Activated CD8-positive, alpha-beta memory T cell treated with anti-CD3 and anti-CD28 coated beads, Interleukin-2, amount 10 ng/mL, durations not matched to agents 7 days and 5 days (primary cell): ENCODE measurements around the gene DEPDC4. TPM values are rescaled to one million over a fixed set of nuclear protein-coding genes. Genes with fewer than 3 reads are reported as not detected.
"Not testable (repeated sequence)": the region's sequence is repeated elsewhere in the genome, so short reads cannot be mapped to it uniquely, and the experiment has no call there.

ENCODE experiments used
- ATAC-seq: fragments of 150-1000 bp; cut with Tn5 transposase; one replicate; pipeline ENCODE4 v1.10.0; 2021; ENCODE audit warnings: moderate library complexity
- CTCF ChIA-PET: fragments of 350-600 bp; sonication (Branson Sonifier 250); formaldehyde crosslinking; loops from one replicate; lab custom pipeline; 2021; ENCODE audit warnings: antibody characterized with exemption; lab: Charles Lee
- DNase-seq: peaks from one replicate; pipeline ENCODE4 v3.0.0-alpha.2; 2020
- H3K27ac Mint-ChIP-seq: one replicate; pipeline ENCODE4 v1.8.0; 2021; ENCODE audit warnings: mild to moderate bottlenecking, mixed read lengths
- H3K27me3 Mint-ChIP-seq: one replicate; pipeline ENCODE4 v1.8.0; 2021; ENCODE audit warnings: mixed read lengths
- H3K36me3 Mint-ChIP-seq: one replicate; pipeline ENCODE4 v1.8.0; 2021; ENCODE audit warnings: mild to moderate bottlenecking, mixed read lengths
- H3K4me1 Mint-ChIP-seq: one replicate; pipeline ENCODE4 v1.8.0; 2021; ENCODE audit warnings: mixed read lengths
- H3K4me3 Mint-ChIP-seq: one replicate; pipeline ENCODE4 v1.8.0; 2021; ENCODE audit warnings: mild to moderate bottlenecking, moderate library complexity, mixed read lengths
- H3K9me3 Mint-ChIP-seq: one replicate; pipeline ENCODE4 v1.8.0; 2022; ENCODE audit warnings: low read depth, mixed read lengths
- total RNA-seq, 2 experiments: library from RNA; stranded (reverse); gene quantifications; one replicate each; pipeline ENCODE4 v1.2.3, GENCODE V29; 2021

The DEPDC4 gene
- 1 to 10 TPM; 1.5 to 2.5 TPM for total RNA-seq

DNA sequence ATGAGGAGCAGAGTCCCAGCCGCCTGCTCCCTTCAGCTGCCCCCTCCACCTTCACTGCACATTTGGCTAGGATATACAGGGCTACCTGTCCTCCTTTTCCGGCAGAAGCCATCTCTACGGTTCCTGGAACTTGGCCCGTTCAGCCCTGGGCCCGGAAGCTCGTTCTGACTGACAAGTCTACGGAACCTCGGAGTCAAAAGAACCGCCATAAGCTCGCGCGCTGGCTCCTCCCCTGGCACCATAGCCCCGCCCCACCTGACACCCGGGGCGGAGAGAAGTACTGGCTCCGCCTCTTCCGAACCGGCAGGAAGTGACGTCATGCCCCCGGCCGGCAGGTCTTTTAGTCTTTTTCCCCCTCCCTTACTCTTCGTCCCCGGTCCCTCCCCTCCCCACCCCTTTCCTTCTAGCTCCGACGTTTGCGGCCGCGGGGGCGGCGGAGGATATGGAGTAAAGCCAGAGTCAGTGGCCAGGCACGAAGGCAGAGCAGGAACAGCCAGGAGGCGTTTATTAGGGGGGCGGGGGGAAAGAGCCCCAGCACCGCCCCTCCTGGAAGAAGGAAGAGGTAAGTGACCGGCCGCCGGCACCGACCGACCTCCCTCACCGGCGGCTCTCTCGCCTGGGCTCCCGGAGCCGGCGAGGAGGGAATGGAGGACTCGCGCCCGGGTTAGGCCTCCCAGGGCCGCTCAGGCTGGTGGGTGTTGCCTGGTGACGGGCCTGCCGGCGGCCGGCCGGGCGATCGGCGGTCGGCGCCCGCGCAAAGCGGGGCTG lies at the start of gene DEPDC4, which contains the start of gene SCYL2:
Gene DEPDC4, minus strand, starts transcription at position 245 of the 768 bp plus-strand sequence. Its CDS starts 3 bp downstream, at position 242.
Gene SCYL2, plus strand, starts transcription at position 343 of the 768 bp plus-strand sequence. CDS start 15,794 bp downstream, outside the sequence.
- Mint-ChIP-seq H3K9me3 (no peaks in the 10 kb centered on the region), H3K4me1 (peaks cover 31% of the 10 kb centered on the region), H3K36me3 (peaks cover 1% of the 10 kb centered on the region), H3K4me3 (peak within 1 kb of the TSS; percentile 92), H3K27ac (peak within 1 kb of the TSS; percentile 98), H3K27me3 (no peaks in the 10 kb centered on the region)
- ATAC-seq (peak; percentile 90), DNase-seq (peak; percentile 94)
- CTCF ChIA-PET, result interaction anchor here (1.0 to 1.7 kb wide), 5 partner anchors 32 to 137 kb away, joined by 3 to 4 read pairs (median 4); no protein-coding TSS in a partner anchor

DNA sequence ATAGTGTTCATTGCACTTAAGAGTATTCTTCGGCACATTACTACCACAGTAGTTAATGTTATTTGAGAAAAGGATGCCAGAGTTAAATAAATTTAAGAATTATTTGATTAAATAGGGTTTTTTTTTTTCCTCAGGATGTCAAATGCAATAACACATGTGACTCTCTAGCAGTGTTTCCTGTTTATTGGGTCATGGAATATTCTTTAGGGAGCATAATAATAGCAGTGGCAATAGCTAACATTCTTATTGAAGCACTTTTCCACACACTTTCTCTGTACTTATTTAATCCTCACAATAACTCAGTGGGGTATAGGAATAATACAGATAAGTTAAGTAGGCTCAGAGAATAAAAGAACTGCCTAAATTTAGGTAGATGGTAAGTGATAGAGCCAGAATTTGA lies 44.4 kb upstream of the DEPDC4 start:
- Mint-ChIP-seq H3K4me1 (no peaks in the 10 kb centered on the region), H3K27ac (no peak overlapping the region), H3K4me3 (no peak overlapping the region), H3K36me3 (peaks cover 24% of the 10 kb centered on the region), H3K27me3 (no peaks in the 10 kb centered on the region), H3K9me3 (peaks cover 3% of the 10 kb centered on the region)
- ATAC-seq (no peak), DNase-seq (no peak)
- CTCF ChIA-PET, result interaction anchor here (0.7 kb wide), 1 partner anchor 46 kb away, joined by 3 read pairs; no protein-coding TSS in a partner anchor

DNA sequence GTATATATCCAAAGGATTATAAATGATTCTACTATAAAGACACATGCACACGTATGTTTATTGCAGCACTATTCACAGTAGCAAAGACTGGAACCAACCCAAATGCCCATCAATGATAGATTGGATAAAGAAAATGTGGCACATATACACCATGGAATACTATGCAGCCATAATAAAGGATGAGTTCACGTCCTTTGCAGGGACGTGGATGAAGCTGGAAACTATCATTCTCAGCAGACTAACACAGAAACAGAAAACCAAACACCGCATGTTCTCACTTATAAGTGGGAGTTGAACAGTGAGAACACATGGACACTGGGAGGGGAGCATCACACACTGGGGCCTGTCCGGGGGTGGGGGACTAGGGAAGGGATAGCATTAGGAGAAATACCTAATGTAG lies 41.3 kb upstream of the DEPDC4 start:
- DNase-seq, H3K4me1 Mint-ChIP-seq, ATAC-seq, H3K4me3 Mint-ChIP-seq, CTCF ChIA-PET, H3K27me3 Mint-ChIP-seq, H3K27ac Mint-ChIP-seq, H3K9me3 Mint-ChIP-seq: not testable (repeated sequence)
- H3K36me3 Mint-ChIP-seq, result peaks cover 45% of the 10 kb centered on the region

DNA sequence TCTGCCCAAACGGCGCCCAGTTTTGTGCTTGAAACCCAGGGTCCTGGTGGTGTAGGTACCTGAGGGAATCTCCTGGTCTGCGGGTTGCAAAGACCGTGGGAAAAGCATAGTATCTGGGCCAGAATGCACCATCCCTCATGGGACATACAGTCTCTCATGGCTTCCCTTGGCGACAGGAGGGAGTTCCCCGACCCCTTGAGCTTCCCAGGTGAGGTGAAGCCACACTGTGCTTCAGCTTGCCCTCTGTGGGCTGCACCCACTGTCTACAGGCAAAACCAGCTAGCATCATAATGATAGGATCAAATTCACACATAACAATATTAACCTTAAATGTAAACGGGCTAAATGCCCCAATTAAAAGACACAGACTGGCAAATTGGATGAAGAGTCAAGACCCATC lies 37.5 kb upstream of the DEPDC4 start:
- H3K4me1 Mint-ChIP-seq, DNase-seq, CTCF ChIA-PET, H3K27me3 Mint-ChIP-seq, H3K27ac Mint-ChIP-seq, H3K4me3 Mint-ChIP-seq, ATAC-seq: not testable (repeated sequence)
- H3K36me3 Mint-ChIP-seq, result peaks cover 75% of the 10 kb centered on the region
- H3K9me3 Mint-ChIP-seq, result peaks cover 14% of the 10 kb centered on the region

DNA sequence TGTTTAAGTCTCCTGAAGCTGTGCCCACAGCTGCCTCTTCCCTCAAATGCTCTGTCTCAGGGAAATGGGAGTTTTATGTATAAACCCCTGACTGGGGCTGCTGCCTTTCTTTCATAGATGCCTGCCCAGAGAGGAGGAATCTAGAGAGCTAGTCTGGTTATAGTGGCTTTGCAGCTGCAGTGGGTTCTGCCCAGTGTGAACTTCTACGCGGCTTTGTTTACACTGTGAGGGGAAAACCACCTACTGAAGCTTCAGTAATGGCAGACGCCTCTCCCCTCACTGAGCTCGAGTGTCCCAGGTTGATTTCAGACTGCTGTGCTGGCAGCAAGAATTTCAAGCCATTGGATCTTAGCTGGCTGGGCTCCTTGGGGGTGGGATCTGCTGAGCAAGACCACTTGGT lies 37.0 kb upstream of the DEPDC4 start:
- no peak for ATAC-seq
- Mint-ChIP-seq H3K27me3 (no peaks in the 10 kb centered on the region), H3K27ac (no peak overlapping the region), H3K9me3 (peaks cover 14% of the 10 kb centered on the region), H3K4me3 (no peak overlapping the region), H3K4me1 (no peaks in the 10 kb centered on the region), H3K36me3 (peaks cover 78% of the 10 kb centered on the region)
- no peak for DNase-seq
- CTCF ChIA-PET, result no interaction called here

DNA sequence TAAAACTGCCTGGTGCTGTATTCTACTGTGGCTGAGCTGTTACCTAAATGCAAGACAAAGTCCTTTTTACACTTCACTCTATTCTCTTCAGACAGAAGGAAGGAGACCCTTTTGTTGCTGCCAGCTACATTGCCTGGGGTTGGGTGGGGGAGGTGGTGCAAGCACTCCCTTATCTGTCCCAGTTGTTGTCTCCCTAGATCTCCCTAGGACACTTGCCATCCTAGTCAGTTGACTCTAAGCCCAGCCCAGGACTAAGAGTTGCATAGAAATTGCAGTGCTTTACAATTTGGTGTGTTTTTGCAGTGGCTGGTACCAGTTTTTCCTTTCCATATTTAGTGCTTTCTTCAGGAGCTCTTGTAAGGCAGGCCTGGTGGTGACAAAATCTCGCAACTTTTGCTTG lies 35.2 kb upstream of the DEPDC4 start:
- CTCF ChIA-PET, result no interaction called here

DNA sequence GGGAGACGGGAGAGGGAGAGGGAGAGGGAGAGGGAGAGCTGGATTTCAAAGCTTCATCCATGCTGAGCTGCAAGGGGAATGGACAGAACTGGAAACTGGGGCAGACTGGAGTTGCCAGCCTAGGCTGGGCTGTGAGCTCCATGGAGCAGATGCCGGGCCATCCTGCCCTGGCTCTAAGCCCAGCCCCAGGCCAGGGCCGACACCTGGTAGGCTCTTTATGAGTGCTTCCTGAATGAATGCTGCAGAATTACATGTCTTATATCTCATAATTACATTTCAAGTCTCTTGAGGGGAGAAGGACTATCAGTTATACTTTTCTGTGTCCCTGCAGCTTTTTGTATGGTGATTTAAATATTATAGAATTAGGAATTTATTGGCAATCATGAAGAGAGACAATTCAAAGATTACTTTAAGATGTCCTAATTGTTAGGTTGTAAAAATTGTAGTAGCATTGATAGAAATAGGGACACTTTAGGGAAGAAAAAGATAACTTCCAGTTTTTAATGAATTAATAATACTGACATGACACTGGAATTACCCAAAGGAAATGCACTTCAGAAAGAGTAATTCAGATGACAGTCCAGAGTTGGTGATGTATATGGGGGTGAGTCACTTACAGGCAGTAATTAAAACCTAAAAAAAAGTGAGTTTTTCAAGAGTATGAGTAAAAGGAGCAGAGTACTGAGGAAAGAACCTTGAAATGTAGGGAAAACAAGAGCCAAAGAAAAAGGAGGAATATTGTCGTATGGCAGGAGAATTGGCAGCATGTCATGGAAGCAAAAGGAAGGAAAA lies 29.1 kb upstream of the DEPDC4 start:
- H3K4me3 Mint-ChIP-seq, result no peak overlapping the region
- H3K4me1 Mint-ChIP-seq, result no peaks in the 10 kb centered on the region
- no peak for ATAC-seq
- H3K27ac Mint-ChIP-seq, result no peak overlapping the region
- CTCF ChIA-PET, result no interaction called here
- no peak for DNase-seq
- no peaks in the 10 kb centered on the region for H3K27me3 Mint-ChIP-seq
- peaks cover 2% of the 10 kb centered on the region for H3K9me3 Mint-ChIP-seq
- peaks cover 41% of the 10 kb centered on the region for H3K36me3 Mint-ChIP-seq

More for the DNA sequence above, 35.2 kb upstream of the DEPDC4 start:
- DNase-seq, result no peak
- Mint-ChIP-seq H3K27ac (no peak overlapping the region), H3K4me3 (no peak overlapping the region), H3K4me1 (no peaks in the 10 kb centered on the region), H3K36me3 (peaks cover 77% of the 10 kb centered on the region), H3K27me3 (no peaks in the 10 kb centered on the region), H3K9me3 (peaks cover 14% of the 10 kb centered on the region)
- no peak for ATAC-seq

DNA sequence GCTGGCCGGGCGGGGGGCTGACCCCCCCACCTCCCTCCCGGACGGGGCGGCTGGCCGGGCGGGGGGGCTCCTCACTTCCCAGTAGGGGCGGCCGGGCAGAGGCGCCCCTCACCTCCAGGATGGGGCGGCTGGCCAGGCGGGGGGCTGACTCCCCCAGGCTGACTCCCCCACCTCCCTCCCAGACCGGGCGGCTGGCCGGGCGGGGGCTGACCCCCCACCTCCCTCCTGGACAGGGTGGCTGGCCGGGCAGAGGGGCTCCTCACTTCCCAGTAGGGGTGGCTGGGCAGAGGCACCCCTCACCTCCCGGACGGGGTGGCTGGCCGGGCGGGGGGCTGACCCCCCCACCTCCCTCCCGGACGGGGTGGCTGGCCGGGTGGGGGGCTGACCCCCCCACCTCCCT lies 27.5 kb upstream of the DEPDC4 start:
- H3K4me1 Mint-ChIP-seq, CTCF ChIA-PET, ATAC-seq, DNase-seq, H3K27me3 Mint-ChIP-seq, H3K4me3 Mint-ChIP-seq, H3K27ac Mint-ChIP-seq, H3K9me3 Mint-ChIP-seq: not testable (repeated sequence)
- peaks cover 27% of the 10 kb centered on the region for H3K36me3 Mint-ChIP-seq

DNA sequence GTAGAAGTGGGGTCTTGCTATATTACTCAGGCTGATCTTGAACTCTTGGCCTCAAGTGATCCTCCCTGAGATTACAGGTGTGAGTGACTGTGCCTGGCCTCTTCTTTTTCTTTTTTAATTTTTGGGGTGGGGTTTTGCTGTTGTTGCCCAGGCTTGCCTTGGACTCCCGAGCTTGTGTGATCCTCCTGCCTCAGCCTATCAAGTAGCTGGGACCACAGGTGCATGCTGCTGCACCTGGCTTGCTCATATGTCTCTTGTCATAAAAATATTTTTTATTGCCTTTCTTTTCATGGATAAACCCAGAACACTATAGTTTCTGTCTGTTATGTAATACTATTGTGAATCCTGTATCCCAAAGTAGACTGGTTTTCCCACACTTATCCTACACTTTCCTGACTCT lies 26.1 kb upstream of the DEPDC4 start:
- H3K4me3 Mint-ChIP-seq, result no peak overlapping the region
- CTCF ChIA-PET, result no interaction called here
- no peaks in the 10 kb centered on the region for H3K27me3 Mint-ChIP-seq
- DNase-seq, result no peak
- H3K36me3 Mint-ChIP-seq, result peaks cover 17% of the 10 kb centered on the region
- H3K9me3 Mint-ChIP-seq, result no peaks in the 10 kb centered on the region
- H3K4me1 Mint-ChIP-seq, result no peaks in the 10 kb centered on the region
- H3K27ac Mint-ChIP-seq, result no peak overlapping the region
- ATAC-seq, result no peak

DNA sequence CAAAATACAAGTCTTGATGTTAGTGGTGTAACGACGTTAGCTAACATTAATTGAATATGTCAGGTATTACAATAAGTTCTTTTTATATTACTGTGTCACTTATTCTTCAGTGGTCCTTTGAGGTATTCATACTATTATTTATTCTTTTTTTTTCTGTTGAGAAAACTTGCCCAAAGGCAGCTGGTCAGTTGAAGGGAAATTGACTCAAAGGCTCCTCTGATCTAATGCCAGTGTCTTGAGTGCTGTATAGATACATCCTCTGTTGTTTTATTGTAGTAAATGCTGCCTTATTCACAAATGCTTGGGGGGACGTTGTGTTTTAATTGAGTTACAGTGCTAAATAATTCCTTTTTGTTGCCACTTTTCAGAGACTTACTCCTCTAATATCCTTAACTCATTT lies 23.1 kb upstream of the DEPDC4 start:
- Mint-ChIP-seq H3K27ac (no peak overlapping the region), H3K36me3 (peaks cover 17% of the 10 kb centered on the region), H3K4me3 (no peak overlapping the region), H3K4me1 (no peaks in the 10 kb centered on the region), H3K27me3 (no peaks in the 10 kb centered on the region), H3K9me3 (no peaks in the 10 kb centered on the region)
- CTCF ChIA-PET, result no interaction called here
- ATAC-seq, result no peak
- no peak for DNase-seq

DNA sequence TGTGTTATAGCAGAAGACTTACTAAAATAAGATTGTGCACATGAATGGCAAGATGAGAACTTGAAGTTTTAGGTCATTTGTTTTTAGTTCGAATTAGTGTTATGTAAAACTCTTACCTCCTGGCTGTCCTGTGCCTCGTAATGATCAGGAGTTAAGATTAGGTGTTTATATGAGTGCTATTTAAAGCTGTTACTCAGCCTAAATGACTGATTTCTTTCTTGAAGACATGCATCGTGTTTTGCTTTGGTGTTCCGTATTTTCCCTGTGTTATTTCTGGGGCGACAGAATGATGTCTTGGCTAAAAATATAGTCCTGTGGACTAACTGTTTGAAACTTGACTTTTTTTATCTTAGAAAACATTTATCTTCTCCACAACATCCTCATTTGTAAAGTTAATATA lies 22.2 kb upstream of the DEPDC4 start:
- no peak overlapping the region for H3K27ac Mint-ChIP-seq
- H3K9me3 Mint-ChIP-seq, result no peaks in the 10 kb centered on the region
- CTCF ChIA-PET, result no interaction called here
- H3K36me3 Mint-ChIP-seq, result peaks cover 17% of the 10 kb centered on the region
- ATAC-seq, result no peak
- DNase-seq, result no peak
- no peak overlapping the region for H3K4me3 Mint-ChIP-seq
- H3K27me3 Mint-ChIP-seq, result no peaks in the 10 kb centered on the region
- no peaks in the 10 kb centered on the region for H3K4me1 Mint-ChIP-seq

DNA sequence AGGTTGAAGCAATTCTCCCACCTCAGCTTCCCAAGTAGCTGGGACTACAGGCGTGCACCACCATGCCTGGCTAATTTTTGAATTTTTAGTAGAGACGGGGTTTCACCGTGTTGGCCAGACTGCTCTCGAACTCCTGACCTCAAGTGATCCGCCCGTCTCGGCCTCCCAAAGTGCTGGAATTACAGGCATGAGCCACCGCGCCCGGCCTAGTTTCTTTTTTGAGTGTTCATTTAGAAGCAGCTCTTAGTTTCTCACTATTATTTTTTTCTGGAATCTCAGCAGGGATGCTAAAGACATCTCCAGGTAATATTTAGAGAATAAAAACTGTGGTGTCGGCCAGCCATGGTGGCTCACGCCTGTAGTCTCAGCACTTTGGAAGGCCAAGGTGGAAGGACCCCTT lies 17.7 kb upstream of the DEPDC4 start:
- H3K4me3 Mint-ChIP-seq, H3K27me3 Mint-ChIP-seq, CTCF ChIA-PET, H3K27ac Mint-ChIP-seq, H3K4me1 Mint-ChIP-seq, ATAC-seq, H3K9me3 Mint-ChIP-seq, DNase-seq, H3K36me3 Mint-ChIP-seq: not testable (repeated sequence)

DNA sequence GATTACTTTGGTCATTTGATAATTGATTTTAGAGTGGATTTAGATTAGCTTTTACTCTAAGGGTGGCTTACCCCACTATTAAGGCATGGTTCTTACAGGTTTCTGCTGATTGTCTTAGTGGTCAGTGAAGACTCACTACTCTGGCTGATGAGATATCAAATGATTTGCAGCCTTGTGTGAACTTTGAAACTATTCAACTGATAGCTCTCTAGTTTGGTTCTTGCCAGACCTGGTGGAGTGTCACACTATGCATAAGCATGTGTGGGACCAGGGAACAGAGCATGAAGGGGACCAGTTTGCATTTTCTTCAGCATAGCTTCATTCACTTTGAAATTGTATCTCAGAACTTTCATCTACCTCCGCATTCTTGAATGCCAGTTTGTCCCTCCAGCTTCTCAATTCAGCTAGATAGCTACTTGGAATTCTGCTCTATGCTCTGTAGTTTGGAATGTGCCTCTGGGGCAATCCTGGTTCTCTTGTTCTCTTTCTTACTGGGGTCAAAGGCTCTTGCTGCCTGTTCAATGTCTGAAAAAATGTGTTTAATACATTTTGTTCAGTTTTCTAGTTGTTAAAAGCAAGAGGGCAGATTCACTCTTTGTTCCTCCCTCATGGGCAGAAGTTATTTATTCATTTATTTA lies 12.8 kb upstream of the DEPDC4 start:
- no peaks in the 10 kb centered on the region for H3K27me3 Mint-ChIP-seq
- peaks cover 10% of the 10 kb centered on the region for H3K36me3 Mint-ChIP-seq
- no peak overlapping the region for H3K27ac Mint-ChIP-seq
- no peaks in the 10 kb centered on the region for H3K9me3 Mint-ChIP-seq
- CTCF ChIA-PET, result interaction anchor here (2.1 kb wide), 1 partner anchor 125 kb away, joined by 4 read pairs; no protein-coding TSS in a partner anchor
- ATAC-seq (no peak), DNase-seq (no peak)
- H3K4me1 Mint-ChIP-seq, result peaks cover 6% of the 10 kb centered on the region
- no peak overlapping the region for H3K4me3 Mint-ChIP-seq
